Neutrophil (primary cell): ENCODE data around the gene CELA1.

Experiments
- H3K27ac ChIP-seq: fragments of 200-600 bp; sonication (generic); 2 replicates; pipeline ENCODE4 v1.5.1; 2016; ENCODE audit warnings: mild to moderate bottlenecking, moderate library complexity
- H3K27me3 ChIP-seq: fragments of 200-600 bp; sonication (generic); 2 replicates; pipeline ENCODE4 v1.6.0; 2016; ENCODE audit warnings: mild to moderate bottlenecking
- H3K36me3 ChIP-seq: fragments of 200-600 bp; sonication (generic); 2 replicates; pipeline ENCODE4 v1.5.1; 2017
- H3K4me1 ChIP-seq, 2 experiments: fragments of 200-600 bp in 1 of 2; sonication (generic) in 1 of 2; 1 replicate in 1 of 2; 2 replicates in 1 of 2; pipeline versions ENCODE4 v1.5.1 to v1.6.1; 2013 to 2016; ENCODE audit warnings: low read depth in 1 of 2, low read length in 1 of 2, mild to moderate bottlenecking in 1 of 2, moderate library complexity in 1 of 2; ENCODE audit not compliant: control insufficient read depth in 1 of 2, insufficient read depth in 1 of 2
- H3K4me3 ChIP-seq, 2 experiments: fragments of 200-600 bp in 1 of 2; sonication (generic) in 1 of 2; 1 replicate in 1 of 2; 2 replicates in 1 of 2; pipeline ENCODE4 v1.5.1; 2013 to 2016; ENCODE audit warnings: low read depth in 1 of 2, low read length in 1 of 2, mild to moderate bottlenecking in 1 of 2, moderate library complexity in 1 of 2
- H3K9me3 ChIP-seq: fragments of 200-600 bp; sonication (generic); 2 replicates; pipeline ENCODE4 v1.5.1; 2016
- CTCF ChIP-seq: fragments of 200-600 bp; sonication (generic); IDR thresholded peaks from 2 replicates; pipeline ENCODE4 v1.5.1; 2016; ENCODE audit warnings: antibody characterized with exemption

The CELA1 gene

GRCh38 chr12:51333536-51333935, 12.9 kb downstream of the CELA1 start:
- no peak for TF ChIP-seq CTCF
- Histone ChIP-seq H3K4me3 (no peak overlapping the region), H3K36me3 (no peaks in the 10 kb centered on the region), H3K4me1 (peaks cover 45 to 47% of the 10 kb centered on the region in 2 experiments), H3K9me3 (no peaks in the 10 kb centered on the region), H3K27ac (no peak overlapping the region), H3K27me3 (no peaks in the 10 kb centered on the region)

DNA sequence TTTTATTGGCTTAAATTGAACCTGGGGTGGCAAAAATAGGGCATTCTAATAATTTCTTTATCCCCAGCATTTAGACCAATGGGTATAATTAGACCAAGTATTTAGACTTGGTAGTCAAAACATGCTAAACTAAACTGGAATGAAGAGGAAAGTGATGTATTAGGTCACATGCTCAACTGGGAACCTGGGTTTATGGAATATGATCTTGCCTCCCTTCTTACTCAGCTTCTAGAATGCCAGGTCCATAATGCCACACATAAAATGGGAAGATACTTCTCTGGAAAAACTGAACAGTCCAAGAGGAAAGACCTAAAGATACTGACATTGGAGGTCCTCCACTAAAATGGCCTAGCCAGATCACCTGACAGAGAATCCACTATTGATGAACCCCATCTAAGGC, 16.3 kb downstream of the CELA1 start:
- Histone ChIP-seq H3K4me1 (peaks cover 59 to 60% of the 10 kb centered on the region in 2 experiments), H3K4me3 (peak overlapping the region in 1 of 2 experiments; percentile 40), H3K36me3 (no peaks in the 10 kb centered on the region), H3K27ac (peak overlapping the region; percentile 98), H3K9me3 (no peaks in the 10 kb centered on the region), H3K27me3 (no peaks in the 10 kb centered on the region)
- TF ChIP-seq CTCF: no peak

GRCh38 chr12:51329742-51330141, 16.7 kb downstream of the CELA1 start:
- Histone ChIP-seq H3K36me3 (no peaks in the 10 kb centered on the region), H3K27me3 (no peaks in the 10 kb centered on the region), H3K4me3 (peak overlapping the region; percentile 26 to 40), H3K27ac (peak overlapping the region; percentile 98), H3K9me3 (no peaks in the 10 kb centered on the region), H3K4me1 (peaks cover 59 to 60% of the 10 kb centered on the region in 2 experiments)
- TF ChIP-seq CTCF: no peak

DNA sequence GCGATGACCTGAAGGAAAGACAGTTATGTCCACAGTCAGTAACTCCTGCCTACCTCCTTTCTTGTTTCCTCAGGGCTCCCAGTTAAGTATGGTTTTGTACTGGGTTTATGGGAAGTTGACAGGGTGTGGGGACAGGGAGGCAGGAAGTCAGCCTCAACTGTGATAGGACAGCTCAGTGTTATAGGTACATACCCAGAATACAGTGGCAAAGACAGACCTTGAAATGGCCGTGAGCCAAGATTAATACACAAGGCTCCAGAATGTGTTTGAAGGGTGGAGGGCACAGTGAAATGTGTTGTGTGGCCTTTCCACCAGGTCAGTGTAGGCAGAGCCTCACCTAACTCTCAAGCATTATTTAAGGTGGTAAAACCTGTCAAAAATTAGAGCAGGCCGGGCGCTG, 17.9 kb downstream of the CELA1 start:
- Histone ChIP-seq H3K27me3 (no peaks in the 10 kb centered on the region), H3K4me3 (peak overlapping the region in 1 of 2 experiments; percentile 40), H3K9me3 (no peaks in the 10 kb centered on the region), H3K27ac (peak overlapping the region; percentile 98), H3K36me3 (no peaks in the 10 kb centered on the region), H3K4me1 (peaks cover 66 to 67% of the 10 kb centered on the region in 2 experiments)
- no peak for TF ChIP-seq CTCF

GRCh38 chr12:51326698-51327439, 19.6 kb downstream of the CELA1 start:
- Histone ChIP-seq H3K27ac (peak overlapping the region; percentile 98), H3K36me3 (no peaks in the 10 kb centered on the region), H3K4me3 (peak overlapping the region; percentile 35 to 94), H3K4me1 (peaks cover 72 to 83% of the 10 kb centered on the region in 2 experiments), H3K27me3 (no peaks in the 10 kb centered on the region), H3K9me3 (no peaks in the 10 kb centered on the region)
- no peak for TF ChIP-seq CTCF
